SIG-M5 (cell line): ENCODE results near the gene GIMAP7.
"Not testable (repeated sequence)": the region's sequence is repeated elsewhere in the genome, so short reads cannot be mapped to it uniquely, and the experiment has no call there.

ENCODE experiments used
- DNase-seq: peaks from one replicate; lab custom pipeline; 2025; lab: John Stamatoyannopoulos, UW

The GIMAP7 gene

GRCh38 chr7:150513758-150514157 lies 914 bp upstream of the GIMAP7 start:
- DNase-seq: no peak

DNA sequence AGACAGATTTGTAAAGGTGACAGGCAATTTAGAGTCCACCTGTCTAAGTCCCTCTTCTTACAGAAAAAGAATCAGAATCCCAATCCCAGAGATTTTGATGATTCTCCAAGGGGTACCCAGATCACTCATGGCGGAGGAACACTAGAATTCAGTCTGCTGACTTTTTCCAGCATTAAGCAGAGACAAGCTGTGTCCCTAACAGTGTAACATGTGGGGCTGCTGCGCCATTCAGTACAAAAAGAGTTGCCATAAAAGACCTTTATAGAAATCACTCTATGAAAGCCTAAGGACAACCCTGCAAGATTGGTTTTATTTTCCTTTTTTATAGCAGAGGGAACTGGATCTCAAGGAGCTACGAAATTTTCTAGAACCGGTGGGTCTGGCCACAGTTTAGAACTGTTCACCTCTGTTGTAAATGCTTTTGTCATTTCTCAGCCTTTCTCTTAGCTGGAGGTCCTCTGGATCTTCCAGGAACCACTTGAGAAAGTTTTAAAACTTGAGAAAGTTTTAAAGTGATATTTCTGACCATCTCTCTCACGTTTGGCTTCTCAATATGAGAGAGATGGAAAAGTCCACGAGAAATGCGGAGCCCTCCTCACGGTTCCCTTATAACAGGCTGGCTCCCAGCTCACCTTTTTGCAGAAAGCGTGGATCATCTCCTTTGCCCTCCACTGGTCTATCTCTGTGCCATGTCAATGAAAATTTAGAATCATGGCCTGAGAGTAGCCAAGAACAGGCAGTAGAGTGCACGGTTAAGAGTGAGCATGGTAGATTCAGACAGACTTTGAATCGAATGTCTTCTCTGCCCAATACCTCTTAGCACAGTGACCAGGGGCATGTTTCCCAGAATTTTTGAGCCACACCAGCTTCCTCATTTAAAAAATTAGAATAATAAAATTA lies 826 bp downstream of the GIMAP7 start:
- no peak for DNase-seq

DNA sequence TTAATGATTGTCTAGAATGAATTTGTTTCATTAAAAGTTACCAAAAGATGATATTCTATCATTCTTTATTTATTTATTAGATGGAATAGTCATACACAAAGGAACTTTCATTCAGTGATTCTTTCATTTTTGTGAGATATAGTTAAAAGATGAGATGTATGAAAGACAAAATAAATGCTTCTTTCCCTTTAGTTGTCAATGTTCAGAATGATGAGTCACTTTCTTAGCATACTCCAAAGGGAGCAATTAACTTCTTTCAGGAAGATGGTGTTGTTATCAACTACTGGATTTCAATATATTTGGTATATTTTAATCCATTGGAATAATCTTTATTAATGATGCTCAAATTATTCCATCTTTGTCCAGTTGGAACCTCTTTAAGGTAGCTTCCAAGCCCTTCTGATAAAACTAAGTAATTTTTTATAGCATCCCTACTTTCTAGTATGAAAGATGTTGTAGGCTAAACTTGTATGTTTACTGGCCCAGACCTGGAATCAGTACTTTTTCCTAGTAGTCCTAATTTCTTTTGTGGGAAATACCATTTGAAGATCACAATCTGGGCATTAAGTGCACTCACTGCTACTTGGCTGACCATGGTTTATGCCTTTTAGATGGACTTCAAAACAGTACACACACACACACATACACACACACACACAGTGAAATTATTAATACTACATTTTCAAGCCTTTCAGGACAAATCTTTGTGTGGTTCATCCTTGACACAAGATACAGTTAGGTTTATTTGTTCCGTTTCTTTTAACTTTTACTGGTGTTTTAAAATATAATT lies 2.5 kb downstream of the GIMAP7 start:
- DNase-seq: no peak

- DNase-seq: no peak
Observed at GRCh38 chr7:150519310-150519709, 4.6 kb downstream of the GIMAP7 start.

DNA sequence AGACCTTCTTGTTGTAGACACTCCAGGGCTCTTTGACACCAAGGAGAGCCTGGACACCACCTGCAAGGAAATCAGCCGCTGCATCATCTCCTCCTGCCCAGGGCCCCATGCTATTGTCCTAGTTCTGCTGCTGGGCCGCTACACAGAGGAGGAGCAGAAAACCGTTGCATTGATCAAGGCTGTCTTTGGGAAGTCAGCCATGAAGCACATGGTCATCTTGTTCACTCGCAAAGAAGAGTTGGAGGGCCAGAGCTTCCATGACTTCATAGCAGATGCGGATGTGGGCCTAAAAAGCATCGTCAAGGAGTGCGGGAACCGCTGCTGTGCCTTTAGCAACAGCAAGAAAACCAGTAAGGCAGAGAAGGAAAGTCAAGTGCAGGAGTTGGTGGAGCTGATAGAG lies 5.5 kb downstream of the GIMAP7 start:
- no peak for DNase-seq

DNA sequence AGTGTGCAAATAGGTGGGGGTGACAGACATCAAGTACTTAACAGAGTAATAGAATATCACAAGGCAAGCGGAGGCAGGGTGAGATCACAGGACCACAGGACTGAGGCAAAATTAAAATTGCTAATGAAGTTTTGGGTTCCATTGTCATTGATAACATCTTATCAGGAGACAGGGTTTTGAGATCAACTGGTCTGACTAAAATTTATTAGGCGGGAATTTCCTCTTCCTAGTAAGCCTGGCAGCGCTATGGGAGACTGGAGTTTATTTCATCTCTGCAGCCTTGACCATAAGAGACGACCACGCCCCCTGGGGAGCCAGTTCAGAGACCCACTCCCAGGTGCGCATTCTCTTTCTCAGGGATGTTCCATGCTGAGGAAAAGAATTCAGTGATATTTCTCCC lies 8.3 kb downstream of the GIMAP7 start:
- not testable (repeated sequence) for DNase-seq

- DNase-seq: no peak
Observed at GRCh38 chr7:150524018-150524417, 9.3 kb downstream of the GIMAP7 start.

- DNase-seq: no peak
Observed at GRCh38 chr7:150531704-150532103, 17.0 kb downstream of the GIMAP7 start.

DNA sequence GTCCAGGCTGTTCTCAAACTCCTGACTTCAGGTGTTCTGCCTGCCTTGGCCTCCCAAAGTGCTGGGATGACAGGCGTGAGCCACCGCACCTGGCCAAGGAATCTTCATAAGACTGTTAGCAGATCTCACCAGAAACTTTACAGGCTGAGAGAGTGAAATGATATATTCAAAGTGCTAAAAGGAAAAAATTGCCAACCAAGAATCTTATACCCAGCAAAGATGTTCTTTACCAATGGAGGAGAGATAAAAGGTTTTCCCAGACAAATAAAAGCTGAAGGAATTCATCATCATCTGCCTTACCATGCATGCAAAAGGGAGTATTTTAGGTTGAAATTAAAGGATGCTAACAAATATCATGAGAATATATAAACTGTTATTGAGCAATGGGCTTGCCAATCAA lies 23.6 kb downstream of the GIMAP7 start:
- DNase-seq: no peak

DNA sequence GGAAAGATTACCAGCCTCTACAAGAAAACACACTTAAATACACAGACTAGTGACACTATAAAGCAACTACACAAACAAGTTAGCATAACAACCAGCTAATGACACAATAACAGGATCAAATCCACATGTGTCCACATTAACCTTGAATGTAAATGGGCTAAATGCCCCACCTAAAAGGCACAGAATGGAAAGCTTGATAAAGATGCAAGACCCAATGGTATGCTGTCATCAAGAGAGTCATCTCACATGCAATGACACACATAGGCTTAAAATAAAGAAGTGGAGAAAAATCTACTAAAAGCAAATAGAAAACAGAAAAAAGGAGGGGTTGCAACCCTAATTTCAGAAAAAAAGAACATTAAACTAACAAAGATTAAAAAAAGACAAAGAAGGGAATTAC lies 38.5 kb downstream of the GIMAP7 start:
- no peak for DNase-seq

DNA sequence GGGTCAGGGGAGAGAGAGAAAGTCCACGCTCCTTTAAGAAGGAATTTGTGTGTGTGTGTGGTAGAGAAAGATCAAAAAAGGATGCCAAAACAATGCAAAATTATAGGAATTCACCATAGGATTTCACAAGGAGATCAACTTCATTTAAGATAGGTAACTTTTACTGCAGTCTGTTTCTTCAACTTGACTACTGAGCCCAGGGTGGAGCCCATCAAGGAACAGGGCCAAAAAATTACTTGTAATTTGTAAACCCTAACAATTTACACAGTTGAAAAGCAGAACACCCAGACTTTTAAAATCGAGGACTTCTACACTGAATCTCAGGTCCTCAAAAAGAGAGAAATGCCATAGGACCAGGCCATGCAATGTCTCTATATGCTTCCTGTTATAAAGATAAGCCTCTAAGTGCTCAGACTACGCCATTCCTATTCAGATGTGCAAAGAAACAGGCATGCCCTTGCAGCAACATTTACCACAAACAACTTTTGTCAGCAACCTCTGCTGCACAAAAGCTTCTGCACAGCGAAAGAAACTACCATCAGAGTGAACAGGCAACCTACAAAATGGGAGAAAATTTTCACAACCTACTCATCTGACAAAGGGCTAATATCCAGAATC lies 42.0 kb downstream of the GIMAP7 start:
- no peak for DNase-seq

DNA sequence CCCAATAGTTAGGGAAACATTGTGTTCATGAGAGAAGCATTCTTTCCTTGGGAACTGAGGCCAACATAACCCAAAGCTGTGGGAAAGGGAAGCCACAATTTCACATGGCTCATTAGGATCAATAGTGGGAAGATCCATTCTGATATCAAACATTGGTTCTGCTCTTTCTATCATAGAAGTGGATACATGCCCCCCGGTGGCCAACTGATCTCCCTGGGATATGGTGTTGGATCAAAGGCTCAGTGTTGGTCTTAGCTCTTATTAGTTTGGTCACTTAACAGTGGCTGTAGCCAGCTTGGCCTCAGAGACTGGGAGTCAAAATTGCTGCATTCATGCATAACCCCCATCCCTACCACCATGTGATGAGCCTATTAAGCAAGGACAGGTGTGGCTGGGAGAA lies 45.8 kb downstream of the GIMAP7 start:
- DNase-seq: no peak

GRCh38 chr7:150562919-150563318 lies 48.2 kb downstream of the GIMAP7 start:
- no peak for DNase-seq

DNA sequence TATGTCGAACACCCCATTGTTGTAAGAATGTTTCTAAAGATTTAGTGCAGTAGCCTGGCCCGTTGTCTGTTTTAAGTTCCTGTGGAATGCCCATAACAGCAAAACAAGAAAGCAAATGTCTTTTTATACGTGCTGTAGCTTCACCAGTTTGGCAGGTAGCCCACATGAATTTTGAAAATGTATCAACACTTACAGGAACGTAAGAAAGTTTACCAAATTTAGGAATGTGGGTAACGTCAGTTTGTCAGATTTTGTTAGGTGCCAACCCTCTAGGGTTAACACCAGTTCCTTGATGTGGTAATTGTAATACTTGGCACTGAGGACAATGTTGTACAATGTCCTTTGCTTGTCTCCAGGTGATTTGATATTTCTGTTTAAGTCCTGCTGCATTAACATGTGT lies 49.3 kb downstream of the GIMAP7 start:
- no peak for DNase-seq

DNA sequence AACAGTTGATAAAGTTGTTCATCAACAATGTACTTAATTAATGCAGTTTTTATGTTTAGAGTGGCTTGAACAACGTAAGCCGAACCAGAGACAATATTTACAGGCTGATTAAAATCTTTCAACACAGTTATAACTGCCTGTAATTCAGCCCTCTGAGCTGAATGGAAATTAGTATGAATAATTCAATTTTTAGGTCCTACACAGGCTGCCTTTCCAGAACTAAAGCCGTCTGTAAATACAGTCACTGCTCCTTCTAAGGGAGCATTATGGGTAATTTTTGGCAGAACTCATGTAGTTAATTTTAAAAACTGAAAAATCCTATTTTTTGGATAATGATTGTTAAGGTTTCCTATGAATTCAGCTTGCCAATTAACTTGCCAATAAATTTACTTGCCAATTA lies 49.9 kb downstream of the GIMAP7 start:
- DNase-seq: no peak

- no peak for DNase-seq
Observed at GRCh38 chr7:150565239-150565638, 50.6 kb downstream of the GIMAP7 start.

DNA sequence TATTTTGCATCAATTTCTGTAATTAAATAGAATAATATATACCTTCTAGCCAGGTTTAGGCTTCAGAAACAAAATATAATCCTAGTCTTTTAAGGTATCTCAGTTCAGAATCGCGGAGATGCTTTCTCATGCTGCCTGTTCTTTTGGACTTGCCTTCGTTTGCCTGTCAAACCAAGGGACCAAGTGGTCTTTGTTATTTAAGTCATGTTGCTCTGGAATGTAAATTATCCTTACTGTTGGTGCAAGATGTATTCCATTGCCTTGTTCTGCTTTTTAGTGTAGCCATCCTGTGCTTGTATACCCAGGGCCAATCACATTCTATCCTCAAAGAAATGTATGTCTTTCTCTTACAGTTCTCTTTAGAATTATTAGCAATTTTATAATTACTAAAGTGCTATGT lies 51.5 kb downstream of the GIMAP7 start:
- DNase-seq: no peak

GRCh38 chr7:150566572-150566971 lies 51.9 kb downstream of the GIMAP7 start:
- DNase-seq: no peak

GRCh38 chr7:150567169-150567568 lies 52.5 kb downstream of the GIMAP7 start, which contains the start of gene GIMAP4:
Gene GIMAP4, plus strand, starts transcription at chr7:150567390. Its CDS starts 2,512 bp downstream, at chr7:150569902.
- DNase-seq: no peak

DNA sequence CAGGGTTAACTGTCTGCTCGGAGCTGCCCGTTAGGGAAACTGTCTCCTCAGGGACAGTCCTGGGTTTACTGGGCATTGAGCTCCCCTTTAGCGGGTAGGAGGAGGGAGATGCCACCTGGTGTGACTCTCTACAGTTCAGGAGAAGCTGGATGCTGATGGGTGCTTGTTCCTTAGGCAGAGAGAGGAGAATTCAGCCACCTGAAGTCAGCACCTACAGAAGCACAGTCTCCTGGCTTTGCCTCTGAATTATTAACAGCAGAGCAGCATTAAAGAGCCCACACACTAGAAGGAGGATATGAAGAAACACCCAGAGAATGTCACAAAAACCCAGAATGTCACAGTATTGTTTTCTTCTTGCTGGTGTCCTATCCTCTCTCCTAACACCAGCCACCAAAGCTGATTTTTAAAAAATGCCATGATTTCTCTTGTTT lies 53.2 kb downstream of the GIMAP7 start:
- no peak for DNase-seq

GRCh38 chr7:150568714-150569113 lies 54.0 kb downstream of the GIMAP7 start:
- DNase-seq: no peak

GRCh38 chr7:150569245-150569955 lies 54.7 kb downstream of the GIMAP7 start:
- DNase-seq: no peak
